Measurements from ENCODE around the gene TEX52.
"Not testable (repeated sequence)": the region's sequence is repeated elsewhere in the genome, so short reads cannot be mapped to it uniquely, and the experiment has no call there.

TEX52 gene

GRCh38 chr12:2857021-2857431 is at the start of gene TEX52:
TSS of gene TEX52 (minus strand) at chr12:2857039. CDS start at chr12:2857026, 13 bp downstream.
- DNase-seq (ENCODE audit: low read depth) = no peak

GRCh38 chr12:2904260-2904659 is 47.4 kb upstream of the TEX52 start:
- DNase-seq (ENCODE audit: low read depth) = no peak

GRCh38 chr12:2902272-2902880 is 45.5 kb upstream of the TEX52 start:
- DNase-seq (ENCODE audit: low read depth) = no peak

- no peak for DNase-seq (ENCODE audit: low read depth)
Observed at GRCh38 chr12:2900642-2901041, 43.8 kb upstream of the TEX52 start.

- DNase-seq (ENCODE audit: low read depth) = no peak
Observed at GRCh38 chr12:2897418-2897817, 40.6 kb upstream of the TEX52 start.

GRCh38 chr12:2895511-2895910 is 38.7 kb upstream of the TEX52 start:
- DNase-seq (ENCODE audit: low read depth) = no peak

GRCh38 chr12:2895051-2895451 is 38.2 kb upstream of the TEX52 start:
- DNase-seq (ENCODE audit: low read depth) = no peak

- DNase-seq (ENCODE audit: low read depth) = no peak
Observed at GRCh38 chr12:2893007-2893406, 36.2 kb upstream of the TEX52 start.

GRCh38 chr12:2892246-2892645 is 35.4 kb upstream of the TEX52 start:
- DNase-seq (ENCODE audit: low read depth) = no peak

GRCh38 chr12:2891240-2892053 is 34.6 kb upstream of the TEX52 start:
- DNase-seq (ENCODE audit: low read depth) = no peak

- DNase-seq (ENCODE audit: low read depth) = peak; percentile 85
Observed at GRCh38 chr12:2890388-2891239, 33.8 kb upstream of the TEX52 start, which contains the start of gene TULP3. TSS of gene TULP3 (plus strand) at chr12:2890891. CDS start at chr12:2890948, 57 bp downstream.

- DNase-seq (ENCODE audit: low read depth) = no peak
Observed at GRCh38 chr12:2890001-2890387, 33.2 kb upstream of the TEX52 start.

- no peak for DNase-seq (ENCODE audit: low read depth)
Observed at GRCh38 chr12:2886768-2887450, 30.1 kb upstream of the TEX52 start.

- no peak for DNase-seq (ENCODE audit: low read depth)
Observed at GRCh38 chr12:2884810-2885209, 28.0 kb upstream of the TEX52 start.

- DNase-seq (ENCODE audit: low read depth) = no peak
Observed at GRCh38 chr12:2879853-2880252, 23.0 kb upstream of the TEX52 start.

- no peak for DNase-seq (ENCODE audit: low read depth)
Observed at GRCh38 chr12:2877953-2878732, 21.3 kb upstream of the TEX52 start.

GRCh38 chr12:2877047-2877952 is 20.5 kb upstream of the TEX52 start, which contains the start of the genes FOXM1 and RHNO1:
TSS of gene FOXM1 (minus strand) at chr12:2877174. CDS start at chr12:2874478, 2,696 bp downstream.
TSS of gene RHNO1 (plus strand) at chr12:2877223. CDS start at chr12:2885367, 8,144 bp downstream.
- peak; percentile 65 for DNase-seq (ENCODE audit: low read depth)

- no peak for DNase-seq (ENCODE audit: low read depth)
Observed at GRCh38 chr12:2876431-2877046, 19.7 kb upstream of the TEX52 start.

- not testable (repeated sequence) for DNase-seq (ENCODE audit: low read depth)
Observed at GRCh38 chr12:2868986-2869632, 12.3 kb upstream of the TEX52 start.

Measured in CMK (cell line).